IPS-NIHi7 (cell line): Measurements from ENCODE around the gene PSMA1.

Source experiments
- DNase-seq: peaks from one replicate; pipeline ENCODE4 v3.0.0; 2012; ENCODE audit warnings: mixed read lengths; ENCODE audit errors: extremely low spot score

PSMA1 gene

DNA sequence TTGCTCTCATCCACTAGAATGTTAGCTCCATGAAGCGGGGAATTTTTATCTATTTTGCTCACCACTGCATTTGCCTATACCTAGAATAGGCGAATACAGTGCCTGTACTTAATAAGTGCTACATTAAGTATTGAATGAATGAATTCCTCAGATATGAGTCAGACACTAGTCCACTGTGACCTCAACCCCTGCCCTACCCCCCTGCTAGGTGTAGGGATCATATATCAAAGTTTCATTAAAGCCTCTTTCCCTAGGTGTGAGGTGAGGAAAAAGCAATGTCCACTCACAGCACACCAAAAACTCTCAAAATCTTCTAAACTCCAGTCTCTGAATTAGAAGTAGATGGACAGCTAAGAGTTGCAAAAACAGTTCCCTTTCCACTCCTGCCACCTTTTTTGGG lies 9.8 kb upstream of the PSMA1 start:
- DNase-seq, result no peak

- DNase-seq, result no peak
These were observed 9.1 kb upstream of the PSMA1 start for GRCh38 chr11:14529321-14529720.

- no peak for DNase-seq
These were observed 2.6 kb upstream of the PSMA1 start for GRCh38 chr11:14522801-14523200.

DNA sequence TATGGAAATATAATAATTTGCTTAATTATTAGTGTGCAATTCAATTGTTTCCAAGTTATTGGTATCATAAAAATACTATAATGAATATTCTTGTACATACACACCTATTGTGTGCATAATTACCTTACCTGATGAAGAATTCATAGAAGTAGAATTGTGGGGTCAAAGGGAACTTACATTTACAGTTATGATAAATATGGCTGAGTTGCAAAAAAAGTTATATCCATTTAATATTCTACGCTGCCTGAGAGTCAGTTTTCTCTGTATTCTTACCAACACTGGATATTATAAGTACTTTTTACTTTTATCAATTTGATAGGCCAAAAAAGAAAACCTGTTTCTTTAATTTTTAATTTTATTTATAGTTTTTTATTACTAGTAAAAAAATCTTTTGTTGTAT lies 2.1 kb upstream of the PSMA1 start:
- DNase-seq, result no peak

DNA sequence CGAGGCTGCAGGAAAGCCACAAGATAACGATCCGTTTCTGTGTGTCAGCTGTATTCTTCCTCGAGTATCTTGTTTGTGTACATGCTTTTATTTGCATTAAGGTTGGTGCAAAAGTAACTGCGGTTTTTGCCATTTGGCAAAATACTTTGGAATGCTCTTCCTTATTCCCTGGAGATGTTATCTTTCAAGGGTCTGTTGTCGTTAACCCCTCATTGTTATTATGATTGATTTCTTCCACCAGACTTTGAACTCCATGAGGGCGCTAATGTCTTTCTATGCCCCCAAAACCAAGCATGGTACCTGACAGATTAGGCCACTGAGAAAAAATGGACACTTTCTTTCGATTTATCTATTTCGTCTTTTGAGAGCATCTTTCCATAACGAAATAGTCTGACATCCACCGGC lies 563 bp upstream of the PSMA1 start:
- no peak for DNase-seq

DNA sequence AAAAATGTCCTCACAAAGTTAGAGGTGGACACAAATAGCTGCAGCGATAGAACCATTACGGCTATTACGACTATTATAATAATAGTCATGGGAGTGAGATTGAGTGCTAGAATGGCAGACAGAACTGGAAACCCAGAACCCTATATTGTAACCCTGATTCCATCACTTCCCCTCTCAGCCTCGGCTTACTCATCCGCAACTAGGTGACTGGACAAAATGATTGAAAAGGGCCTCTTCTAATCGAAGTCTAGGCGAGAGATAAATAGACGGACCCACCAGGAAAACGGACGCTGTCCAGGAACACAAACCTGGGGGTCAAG lies 629 bp downstream of the PSMA1 start:
- DNase-seq, result no peak

DNA sequence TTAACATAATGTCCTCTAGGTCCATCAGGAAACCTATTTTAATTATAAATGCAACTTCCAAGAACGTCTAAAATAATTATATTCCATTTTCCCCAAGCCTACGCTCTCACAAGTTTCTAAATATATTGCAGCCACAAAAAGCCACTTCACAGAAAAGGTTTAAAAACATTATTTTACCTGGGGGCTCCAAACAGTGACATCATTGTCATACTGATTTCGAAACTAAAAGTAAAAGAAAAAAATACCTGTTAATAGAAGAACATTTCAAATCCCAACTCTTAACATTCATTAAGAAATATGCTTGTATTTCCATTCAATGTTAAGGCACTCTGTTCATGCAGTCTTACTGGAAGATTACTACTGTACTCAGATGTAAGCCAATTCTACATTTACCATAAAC lies 1.4 kb downstream of the PSMA1 start:
- no peak for DNase-seq

DNA sequence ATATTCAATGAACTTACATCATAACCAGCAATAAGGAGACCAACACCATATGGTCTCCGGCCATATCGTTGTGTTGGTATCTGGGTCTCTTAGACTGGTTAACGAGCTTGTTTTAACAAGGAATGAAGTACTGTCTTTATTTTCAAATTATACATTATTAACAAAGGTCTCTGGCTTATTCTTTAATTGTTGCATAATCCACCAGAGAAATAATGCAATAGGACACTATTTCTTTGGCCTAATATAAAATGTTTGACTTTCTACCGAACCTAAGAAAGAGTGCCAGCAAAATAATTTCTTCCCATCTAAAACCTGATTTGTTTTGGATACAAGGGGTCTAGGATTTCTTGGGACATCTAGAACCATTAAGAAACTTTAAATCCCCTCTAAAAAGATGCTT lies 6.4 kb downstream of the PSMA1 start:
- DNase-seq, result no peak

GRCh38 chr11:14506532-14506931 lies 13.7 kb downstream of the PSMA1 start:
- DNase-seq, result no peak

DNA sequence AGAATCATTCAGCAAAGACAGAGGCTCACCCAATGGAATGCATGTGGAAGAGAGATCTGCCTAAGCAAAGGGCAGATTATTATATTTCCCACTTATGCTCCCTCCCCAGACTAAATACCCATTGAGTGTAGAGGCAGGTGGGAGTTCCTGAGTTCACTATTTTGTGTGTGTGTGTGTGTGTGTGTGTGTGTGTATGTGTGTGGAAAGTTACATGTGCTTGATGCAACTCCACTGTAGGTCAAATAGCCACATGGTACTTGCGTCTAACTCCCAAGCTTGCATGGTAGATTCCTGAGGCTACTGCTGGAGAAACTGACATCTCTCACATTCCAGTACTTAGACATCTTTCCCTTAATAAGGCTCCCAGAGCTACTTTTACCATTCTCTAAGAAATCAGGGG lies 17.2 kb downstream of the PSMA1 start:
- no peak for DNase-seq

- no peak for DNase-seq
These were observed 18.1 kb downstream of the PSMA1 start for GRCh38 chr11:14502039-14502438.

DNA sequence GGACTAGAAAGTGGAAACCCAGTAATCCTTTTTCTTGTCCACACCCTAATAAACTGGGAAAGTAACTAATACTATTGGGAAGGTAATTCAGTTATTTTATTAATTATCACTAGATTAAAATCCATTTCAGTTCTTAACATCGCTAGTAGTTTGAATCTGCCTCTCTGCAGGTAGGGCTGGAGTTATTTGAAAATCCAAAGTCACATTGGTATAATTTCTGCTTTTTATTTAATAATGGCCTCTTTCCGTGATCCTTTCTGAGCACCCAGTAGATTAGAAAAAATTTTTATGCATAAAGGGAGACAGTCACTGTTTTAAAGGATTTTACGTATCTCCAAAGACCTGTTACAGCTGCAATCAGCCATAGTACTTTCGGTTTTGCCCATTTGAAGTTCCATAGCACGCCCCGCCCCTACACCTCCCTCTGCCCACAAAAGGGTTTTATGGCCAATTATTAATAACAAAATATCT lies 20.0 kb downstream of the PSMA1 start:
- DNase-seq, result peak; percentile 31

DNA sequence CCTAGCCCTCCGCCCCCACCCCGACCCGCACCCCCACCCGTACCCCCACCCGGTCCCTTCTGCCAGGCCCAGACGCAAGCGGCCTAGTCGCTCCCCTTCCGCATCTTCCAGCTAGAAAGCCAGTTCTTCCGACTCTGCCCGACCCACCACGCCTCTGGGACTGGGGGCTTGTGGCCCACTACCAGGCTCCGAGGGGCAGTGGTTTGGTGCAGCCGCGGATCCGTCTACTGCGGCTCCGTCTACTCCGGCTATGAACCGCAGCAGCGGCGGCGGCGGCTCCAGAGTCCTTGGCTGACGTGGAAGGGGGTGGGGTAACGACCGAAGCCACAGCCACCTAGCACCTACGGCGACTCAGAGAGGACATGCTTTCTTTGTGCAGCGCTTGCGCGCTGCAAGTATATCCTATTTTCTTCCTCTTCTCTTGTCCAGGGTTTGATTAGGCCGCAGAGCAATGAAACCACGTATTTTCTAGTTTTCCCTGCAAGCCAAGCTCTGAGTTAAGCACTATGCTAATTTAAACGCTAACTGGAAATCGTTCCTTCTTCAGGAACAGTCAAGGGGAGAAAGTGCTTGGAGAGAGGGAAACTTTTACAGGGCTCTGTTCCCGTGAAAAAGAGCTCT lies 20.5 kb downstream of the PSMA1 start, which contains the start of gene COPB1:
Gene COPB1, minus strand, starts transcription at position 252 of the 621 bp plus-strand sequence. CDS start 883 bp downstream, outside the sequence.
- peak; percentile 90 for DNase-seq

DNA sequence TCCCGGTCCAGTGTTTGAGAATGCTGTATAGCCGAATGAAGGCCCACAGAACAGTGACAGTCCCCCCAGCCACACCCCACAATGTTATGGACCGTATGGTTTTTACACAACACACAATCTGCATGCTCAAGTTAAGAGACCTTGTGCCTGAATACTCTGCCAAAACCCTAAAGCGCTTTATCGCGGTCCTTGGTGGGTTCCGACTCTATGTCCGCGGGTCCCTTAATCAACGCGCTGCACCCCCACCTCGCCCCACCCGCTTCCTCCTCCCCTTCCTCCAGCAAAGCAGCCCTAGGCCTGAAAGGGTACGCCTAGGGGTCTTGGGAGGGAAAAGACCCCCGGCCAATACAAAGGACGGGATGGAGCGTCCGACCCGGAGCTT lies 21.0 kb downstream of the PSMA1 start:
- DNase-seq, result peak; percentile 37

DNA sequence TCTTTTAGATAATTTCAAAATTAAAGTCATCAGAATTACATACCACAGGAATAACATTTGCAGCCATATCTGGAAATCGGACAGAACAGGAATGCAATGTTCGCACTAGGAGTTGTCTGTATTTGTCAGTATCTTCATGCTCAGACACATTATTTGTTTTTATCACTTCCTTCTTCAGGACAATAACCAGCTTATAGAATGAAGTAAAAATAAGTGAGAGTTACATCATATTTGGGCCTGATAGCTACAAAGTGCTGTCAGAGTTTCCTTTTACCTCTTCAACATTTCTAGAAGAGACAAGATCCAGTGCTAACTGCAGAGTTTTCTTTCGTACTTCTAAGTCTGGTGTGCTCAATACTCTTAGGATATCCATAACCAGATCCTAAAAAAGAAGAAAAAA lies 39.5 kb downstream of the PSMA1 start:
- no peak for DNase-seq

DNA sequence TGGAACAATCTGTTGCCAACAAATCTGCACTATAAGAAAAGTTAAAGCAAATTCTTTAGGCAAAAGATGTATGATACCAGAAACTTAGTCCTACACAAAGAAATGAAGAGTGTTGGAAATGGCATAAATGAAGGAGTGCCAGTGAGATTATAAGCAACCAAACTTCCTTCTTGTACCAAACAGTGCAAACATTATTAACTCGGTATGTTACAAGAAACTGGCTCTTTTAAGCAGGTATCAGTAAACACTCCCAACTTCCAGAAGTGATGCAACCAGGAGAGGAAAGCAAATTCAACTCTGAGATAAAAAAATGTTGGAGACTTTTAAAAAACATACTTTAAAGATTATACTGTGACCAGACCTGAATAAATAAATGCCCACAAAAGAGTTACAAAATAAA lies 49.1 kb downstream of the PSMA1 start:
- DNase-seq, result no peak

DNA sequence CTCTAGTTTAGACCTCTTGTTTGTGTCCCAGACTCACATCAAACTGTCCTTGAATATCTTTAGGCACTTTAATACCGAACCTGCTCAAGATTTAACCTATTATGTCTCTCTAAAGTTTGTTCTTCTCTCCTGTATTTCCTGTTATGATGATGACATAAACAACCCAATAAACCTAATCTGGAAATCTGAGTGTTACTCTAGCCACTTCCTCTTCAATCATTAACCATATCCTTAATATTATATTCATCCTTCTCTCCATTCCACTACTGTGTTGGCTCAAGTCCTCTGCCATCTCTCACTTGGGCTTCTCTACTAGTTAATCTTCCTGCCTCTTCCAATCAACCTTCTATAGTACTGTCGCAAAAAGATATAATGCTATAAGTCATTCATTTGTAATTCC lies 56.6 kb downstream of the PSMA1 start:
- no peak for DNase-seq

- DNase-seq, result no peak
These were observed 60.0 kb downstream of the PSMA1 start for GRCh38 chr11:14460147-14460546.

GRCh38 chr11:14458377-14458776 lies 61.8 kb downstream of the PSMA1 start:
- DNase-seq, result no peak

GRCh38 chr11:14455648-14456430 lies 64.3 kb downstream of the PSMA1 start:
- no peak for DNase-seq
